Liver (tissue), 9 donors: ENCODE measurements around the gene PLEKHA3. TPM values are rescaled to one million over a fixed set of nuclear protein-coding genes. Genes with fewer than 3 reads are reported as not detected.

ENCODE experiments used
- DNase-seq: peaks from one replicate; pipeline ENCODE4 v3.0.0-alpha.2; 2017; ENCODE audit warnings: low spot score
- H3K27ac ChIP-seq, 2 donors: one replicate each; pipeline ENCODE4 v1.7.0; 2013; ENCODE audit warnings: inconsistent platforms in 2 of 2, low read length in 2 of 2, control low read depth in 1 of 2, low read depth in 1 of 2, mild to moderate bottlenecking in 1 of 2
- H3K27me3 ChIP-seq, 4 donors: one replicate each; pipeline versions ENCODE4 v1.6.1 to v1.7.0; 2013; ENCODE audit warnings: low read length in 3 of 4, inconsistent platforms in 1 of 4, mild to moderate bottlenecking in 1 of 4, moderate library complexity in 1 of 4; ENCODE audit not compliant: control insufficient read depth in 4 of 4, insufficient read depth in 4 of 4
- H3K36me3 ChIP-seq, 4 donors: one replicate each; pipeline versions ENCODE4 v1.6.1 to v1.7.0; 2013; ENCODE audit warnings: low read length in 3 of 4, mild to moderate bottlenecking in 3 of 4, low read depth in 1 of 4, moderate library complexity in 1 of 4; ENCODE audit not compliant: control insufficient read depth in 4 of 4, insufficient read depth in 3 of 4
- H3K4me1 ChIP-seq, 4 donors: one replicate each; pipeline versions ENCODE4 v1.6.1 to v1.7.0; 2013; ENCODE audit warnings: low read length in 3 of 4, mild to moderate bottlenecking in 3 of 4, moderate library complexity in 1 of 4; ENCODE audit not compliant: control insufficient read depth in 4 of 4, insufficient read depth in 4 of 4
- H3K4me3 ChIP-seq, 3 donors: one replicate each; pipeline versions ENCODE4 v1.6.1 to v1.7.0; 2013; ENCODE audit warnings: low read length in 3 of 3, control low read depth in 1 of 3, low read depth in 1 of 3, mild to moderate bottlenecking in 1 of 3
- H3K9ac ChIP-seq, 2 donors: one replicate each; pipeline ENCODE4 v1.7.0; 2013; ENCODE audit warnings: low read length in 2 of 2, mild to moderate bottlenecking in 2 of 2, moderate library complexity in 2 of 2, control low read depth in 1 of 2, low read depth in 1 of 2
- H3K9me3 ChIP-seq, 4 donors: one replicate each; pipeline versions ENCODE4 v1.6.1 to v1.7.0; 2013; ENCODE audit warnings: low read length in 3 of 4; ENCODE audit not compliant: control insufficient read depth in 4 of 4
- ATF3 ChIP-seq: IDR thresholded peaks from 2 replicates; pipeline ENCODE4 v1.6.1; 2016; ENCODE audit warnings: antibody characterized with exemption
- CTCF ChIP-seq: fragments of 150-350 bp; IDR thresholded peaks from 2 replicates; pipeline ENCODE4 v1.5.1; 2017; ENCODE audit warnings: improper control_type of control experiment, low read depth, low read length; ENCODE audit not compliant: missing input control
- EGR1 ChIP-seq, 2 donors: IDR thresholded peaks; 2 replicates each; pipeline ENCODE4 v1.6.1; 2016 to 2018; ENCODE audit warnings: antibody characterized with exemption in 2 of 2, low read depth in 2 of 2
- FOXA1 ChIP-seq: IDR thresholded peaks from 2 replicates; pipeline ENCODE4 v1.6.1; 2016; ENCODE audit warnings: antibody characterized with exemption
- FOXA2 ChIP-seq: IDR thresholded peaks from 2 replicates; pipeline ENCODE4 v1.6.1; 2016; ENCODE audit warnings: antibody characterized with exemption
- GABPA ChIP-seq, 2 donors: IDR thresholded peaks in 1 of 2; conservative IDR thresholded peaks in 1 of 2; 2 replicates each; pipeline ENCODE4 v1.6.1; 2016; ENCODE audit warnings: antibody characterized with exemption in 2 of 2, mild to moderate bottlenecking in 1 of 2, moderate library complexity in 1 of 2
- HNF4A ChIP-seq, 2 donors: conservative IDR thresholded peaks; 2 replicates each; pipeline ENCODE4 v1.6.1; 2016; ENCODE audit warnings: antibody characterized with exemption in 2 of 2, mild to moderate bottlenecking in 2 of 2
- HNF4G ChIP-seq: IDR thresholded peaks from 2 replicates; pipeline ENCODE4 v1.6.1; 2016; ENCODE audit warnings: antibody characterized with exemption
- JUND ChIP-seq, 2 donors: IDR thresholded peaks; 2 replicates each; pipeline ENCODE4 v1.6.1; 2016; ENCODE audit warnings: antibody characterized with exemption in 2 of 2
- MAX ChIP-seq: IDR thresholded peaks from 2 replicates; pipeline ENCODE4 v1.6.1; 2016; ENCODE audit warnings: antibody characterized with exemption
- NR2F2 ChIP-seq: IDR thresholded peaks from 2 replicates; pipeline ENCODE4 v1.6.1; 2016; ENCODE audit warnings: antibody characterized with exemption
- RXRA ChIP-seq, 2 donors: IDR thresholded peaks; 2 replicates each; pipeline ENCODE4 v1.6.1; 2017 to 2018; ENCODE audit warnings: antibody characterized with exemption in 2 of 2, mild to moderate bottlenecking in 1 of 2
- TAF1 ChIP-seq: conservative IDR thresholded peaks from 2 replicates; pipeline ENCODE4 v1.6.1; 2016; ENCODE audit warnings: antibody characterized with exemption, mild to moderate bottlenecking
- YY1 ChIP-seq: IDR thresholded peaks from 2 replicates; pipeline ENCODE4 v1.6.1; 2016; ENCODE audit warnings: antibody characterized with exemption, mild to moderate bottlenecking
- WGBS: extraction: QIAGEN DNeasy Blood & Tissue Kit; methylation state at CpG from one replicate; pipeline ENCODE4 v1.1.7; 2013; 5-methylcytosine and 5-hydroxymethylcytosine counted together
- polyA plus RNA-seq, 2 donors: library from polyadenylated mRNA; stranded (reverse) in 1 of 2; unstranded in 1 of 2; fragments of 200-250 nt in 1 of 2; fragments of >200 nt in 1 of 2; fragmentation: Nextera tagmentation in 1 of 2; extraction: Ambion mirVana in 1 of 2; gene quantifications; one replicate each; pipeline versions ENCODE4 v1.2.1 to v1.2.3, GENCODE V29; 2013 to 2015
- total RNA-seq, 2 donors: library from RNA; depleted of rRNA; stranded (reverse); fragments of >200 nt; gene quantifications; one replicate each; pipeline ENCODE4 v1.2.3, GENCODE V29; 2014
- TF ChIP-seq, protein P1 (sequence below): IDR thresholded peaks from 2 replicates; pipeline ENCODE4 v1.6.1; 2016; ENCODE audit warnings: antibody characterized with exemption
- TF ChIP-seq, protein P2 (sequence below): IDR thresholded peaks from 2 replicates; pipeline ENCODE4 v1.6.1; 2016; ENCODE audit warnings: antibody characterized with exemption, mild to moderate bottlenecking
- donor health status: healthy.
- donor health status: healthy.
- donor health status: healthy.
- donor health status: healthy.
- donor health status: healthy.

The PLEKHA3 gene
- total and polyA plus RNA-seq, 4 donors, result 3.6 to 7.1 (median 6.1) TPM

GRCh38 chr2:178452334-178452733 is 27.9 kb upstream of the PLEKHA3 start:
- no peak for DNase-seq
- peaks cover 0 to 9% (median 7%) of the 10 kb centered on the region in 4 donors for H3K36me3 ChIP-seq
- H3K9ac ChIP-seq, result no peak overlapping the region
- H3K9me3 ChIP-seq, result no peaks in the 10 kb centered on the region
- H3K27me3 ChIP-seq, result no peaks in the 10 kb centered on the region
- no peak overlapping the region for H3K27ac ChIP-seq
- peaks cover 2 to 27% (median 20%) of the 10 kb centered on the region in 4 donors for H3K4me1 ChIP-seq
- TF ChIP-seq, protein P1, sequence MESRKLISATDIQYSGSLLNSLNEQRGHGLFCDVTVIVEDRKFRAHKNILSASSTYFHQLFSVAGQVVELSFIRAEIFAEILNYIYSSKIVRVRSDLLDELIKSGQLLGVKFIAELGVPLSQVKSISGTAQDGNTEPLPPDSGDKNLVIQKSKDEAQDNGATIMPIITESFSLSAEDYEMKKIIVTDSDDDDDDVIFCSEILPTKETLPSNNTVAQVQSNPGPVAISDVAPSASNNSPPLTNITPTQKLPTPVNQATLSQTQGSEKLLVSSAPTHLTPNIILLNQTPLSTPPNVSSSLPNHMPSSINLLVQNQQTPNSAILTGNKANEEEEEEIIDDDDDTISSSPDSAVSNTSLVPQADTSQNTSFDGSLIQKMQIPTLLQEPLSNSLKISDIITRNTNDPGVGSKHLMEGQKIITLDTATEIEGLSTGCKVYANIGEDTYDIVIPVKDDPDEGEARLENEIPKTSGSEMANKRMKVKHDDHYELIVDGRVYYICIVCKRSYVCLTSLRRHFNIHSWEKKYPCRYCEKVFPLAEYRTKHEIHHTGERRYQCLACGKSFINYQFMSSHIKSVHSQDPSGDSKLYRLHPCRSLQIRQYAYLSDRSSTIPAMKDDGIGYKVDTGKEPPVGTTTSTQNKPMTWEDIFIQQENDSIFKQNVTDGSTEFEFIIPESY, result no peak
- TF ChIP-seq FOXA2, result no peak
- no peak for TF ChIP-seq TAF1
- TF ChIP-seq, protein P2, sequence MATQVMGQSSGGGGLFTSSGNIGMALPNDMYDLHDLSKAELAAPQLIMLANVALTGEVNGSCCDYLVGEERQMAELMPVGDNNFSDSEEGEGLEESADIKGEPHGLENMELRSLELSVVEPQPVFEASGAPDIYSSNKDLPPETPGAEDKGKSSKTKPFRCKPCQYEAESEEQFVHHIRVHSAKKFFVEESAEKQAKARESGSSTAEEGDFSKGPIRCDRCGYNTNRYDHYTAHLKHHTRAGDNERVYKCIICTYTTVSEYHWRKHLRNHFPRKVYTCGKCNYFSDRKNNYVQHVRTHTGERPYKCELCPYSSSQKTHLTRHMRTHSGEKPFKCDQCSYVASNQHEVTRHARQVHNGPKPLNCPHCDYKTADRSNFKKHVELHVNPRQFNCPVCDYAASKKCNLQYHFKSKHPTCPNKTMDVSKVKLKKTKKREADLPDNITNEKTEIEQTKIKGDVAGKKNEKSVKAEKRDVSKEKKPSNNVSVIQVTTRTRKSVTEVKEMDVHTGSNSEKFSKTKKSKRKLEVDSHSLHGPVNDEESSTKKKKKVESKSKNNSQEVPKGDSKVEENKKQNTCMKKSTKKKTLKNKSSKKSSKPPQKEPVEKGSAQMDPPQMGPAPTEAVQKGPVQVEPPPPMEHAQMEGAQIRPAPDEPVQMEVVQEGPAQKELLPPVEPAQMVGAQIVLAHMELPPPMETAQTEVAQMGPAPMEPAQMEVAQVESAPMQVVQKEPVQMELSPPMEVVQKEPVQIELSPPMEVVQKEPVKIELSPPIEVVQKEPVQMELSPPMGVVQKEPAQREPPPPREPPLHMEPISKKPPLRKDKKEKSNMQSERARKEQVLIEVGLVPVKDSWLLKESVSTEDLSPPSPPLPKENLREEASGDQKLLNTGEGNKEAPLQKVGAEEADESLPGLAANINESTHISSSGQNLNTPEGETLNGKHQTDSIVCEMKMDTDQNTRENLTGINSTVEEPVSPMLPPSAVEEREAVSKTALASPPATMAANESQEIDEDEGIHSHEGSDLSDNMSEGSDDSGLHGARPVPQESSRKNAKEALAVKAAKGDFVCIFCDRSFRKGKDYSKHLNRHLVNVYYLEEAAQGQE, result no peak
- TF ChIP-seq NR2F2, result no peak
- TF ChIP-seq JUND (IDR thresholded peaks at IDR 0.05), result no peak
- no peak for TF ChIP-seq RXRA (IDR thresholded peaks at IDR 0.05)
- TF ChIP-seq ATF3, result no peak
- no peak for TF ChIP-seq HNF4G
- TF ChIP-seq EGR1 (IDR thresholded peaks at IDR 0.05; ENCODE audit: low read depth in 2 of 2), result no peak
- TF ChIP-seq HNF4A (conservative IDR thresholded peaks at IDR 0.05), result no peak
- no peak for TF ChIP-seq YY1
- no peak for TF ChIP-seq MAX
- no peak overlapping the region for H3K4me3 ChIP-seq
- WGBS, result 96% methylated on average over 2 of the region's 2 CpGs

DNA sequence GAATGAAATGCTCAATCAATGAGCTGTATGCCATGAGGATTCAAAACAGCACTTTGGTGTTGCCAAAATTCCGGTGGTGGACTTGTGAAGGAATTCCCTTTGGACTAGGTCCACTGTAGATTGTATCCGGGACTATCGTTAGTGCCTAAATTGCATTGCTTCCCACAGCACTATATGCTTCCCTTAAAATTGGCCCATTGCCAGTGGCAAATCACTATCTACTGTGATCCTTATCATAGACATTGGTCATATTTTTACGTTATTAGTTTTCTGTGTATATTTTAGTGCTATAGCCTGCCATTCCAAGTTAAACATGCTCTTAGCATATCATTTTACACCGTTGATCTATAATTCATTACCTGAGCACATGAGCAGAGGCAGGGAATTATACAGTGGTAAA is 27.4 kb upstream of the PLEKHA3 start:
- H3K9ac ChIP-seq, result no peak overlapping the region
- 75% methylated on average over 5 of the region's 5 CpGs for WGBS
- H3K27ac ChIP-seq, result no peak overlapping the region
- H3K4me3 ChIP-seq, result no peak overlapping the region
- DNase-seq, result no peak
- H3K27me3 ChIP-seq, result no peaks in the 10 kb centered on the region
- peaks cover 0 to 9% (median 6%) of the 10 kb centered on the region in 4 donors for H3K36me3 ChIP-seq
- peaks cover 2 to 27% (median 20%) of the 10 kb centered on the region in 4 donors for H3K4me1 ChIP-seq
- TF ChIP-seq RXRA (IDR thresholded peaks at IDR 0.05), result no peak
- TF ChIP-seq GABPA (IDR thresholded peaks at IDR 0.05 in 1 of 2, conservative IDR thresholded peaks at IDR 0.05 in 1 of 2), result no peak
- no peak for TF ChIP-seq FOXA1
- TF ChIP-seq JUND (IDR thresholded peaks at IDR 0.05), result no peak
- no peak for TF ChIP-seq CTCF
- no peak for TF ChIP-seq NR2F2
- TF ChIP-seq MAX, result no peak
- TF ChIP-seq HNF4G, result no peak
- no peak for TF ChIP-seq TAF1
- no peaks in the 10 kb centered on the region for H3K9me3 ChIP-seq
